NCI-H345 (cell line): ENCODE data around the gene MAX.
"Not testable (repeated sequence)": the region's sequence is repeated elsewhere in the genome, so short reads cannot be mapped to it uniquely, and the experiment has no call there.

Experiments
- DNase-seq: peaks from one replicate; lab custom pipeline; 2025; lab: John Stamatoyannopoulos, UW

The MAX gene

GRCh38 chr14:65104791-65105190 is 2.5 kb upstream of the MAX start:
- DNase-seq, result no peak

GRCh38 chr14:65103150-65103760 is 938 bp upstream of the MAX start:
- peak; percentile 68 for DNase-seq

DNA sequence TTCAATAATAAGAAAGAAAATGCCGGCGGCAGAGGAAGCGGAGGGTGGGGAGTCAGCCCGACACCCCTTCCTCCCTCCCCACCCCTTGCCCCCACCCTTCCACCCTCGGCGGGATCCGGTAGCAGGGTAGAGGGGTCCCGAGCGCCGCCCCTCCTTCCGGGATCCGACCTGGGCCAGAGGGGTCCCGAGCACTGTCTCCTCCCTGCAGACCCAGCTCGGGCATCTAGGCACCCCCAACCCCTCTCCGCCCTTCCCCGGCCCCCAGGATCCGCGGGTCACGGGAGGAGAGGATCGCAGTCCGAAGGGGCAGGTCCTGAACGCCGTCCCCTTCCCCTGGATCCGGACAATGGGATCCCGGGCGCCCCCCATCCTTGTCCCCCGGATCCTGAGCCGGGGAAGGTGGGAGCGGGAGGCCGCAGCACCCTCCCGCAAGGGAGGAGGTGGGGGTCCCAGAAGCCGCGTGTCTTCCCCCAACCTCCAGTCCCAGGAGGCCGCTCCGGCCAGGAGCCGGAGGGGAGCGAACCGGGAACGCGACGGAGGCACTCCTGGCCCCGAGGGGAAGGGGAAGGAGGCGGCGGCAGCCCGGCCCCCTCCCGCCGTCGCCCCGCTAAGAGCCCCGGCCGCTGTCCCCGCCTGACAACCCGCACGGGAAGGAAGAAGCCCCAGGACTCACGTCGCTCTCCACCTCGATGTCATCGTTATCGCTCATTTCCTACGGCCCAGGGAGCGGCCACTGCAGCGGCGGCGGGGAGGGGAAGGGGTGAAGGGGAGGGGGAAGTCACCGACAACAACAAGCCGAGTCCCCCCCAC is 481 bp downstream of the MAX start:
- DNase-seq, result no peak

GRCh38 chr14:65100922-65101541 is 1.3 kb downstream of the MAX start:
- DNase-seq, result no peak

DNA sequence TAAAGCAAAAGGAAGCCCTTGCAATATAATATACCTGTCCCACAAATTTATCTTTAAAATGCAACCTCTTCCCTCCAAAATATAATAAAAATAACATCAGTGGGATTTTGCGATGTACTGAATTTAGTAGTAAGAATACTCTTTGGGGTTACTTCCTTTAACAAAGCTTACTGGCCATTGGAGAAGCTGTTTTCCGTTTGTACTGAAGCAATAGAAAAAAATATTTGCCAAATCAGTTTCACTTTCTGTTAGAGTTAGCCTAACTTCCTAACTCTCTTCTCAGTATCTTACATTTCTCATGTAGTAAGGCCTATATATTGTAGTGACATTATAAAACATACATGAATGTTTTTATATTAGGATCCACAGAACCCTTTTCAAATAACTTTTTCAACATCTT is 3.7 kb downstream of the MAX start:
- no peak for DNase-seq

DNA sequence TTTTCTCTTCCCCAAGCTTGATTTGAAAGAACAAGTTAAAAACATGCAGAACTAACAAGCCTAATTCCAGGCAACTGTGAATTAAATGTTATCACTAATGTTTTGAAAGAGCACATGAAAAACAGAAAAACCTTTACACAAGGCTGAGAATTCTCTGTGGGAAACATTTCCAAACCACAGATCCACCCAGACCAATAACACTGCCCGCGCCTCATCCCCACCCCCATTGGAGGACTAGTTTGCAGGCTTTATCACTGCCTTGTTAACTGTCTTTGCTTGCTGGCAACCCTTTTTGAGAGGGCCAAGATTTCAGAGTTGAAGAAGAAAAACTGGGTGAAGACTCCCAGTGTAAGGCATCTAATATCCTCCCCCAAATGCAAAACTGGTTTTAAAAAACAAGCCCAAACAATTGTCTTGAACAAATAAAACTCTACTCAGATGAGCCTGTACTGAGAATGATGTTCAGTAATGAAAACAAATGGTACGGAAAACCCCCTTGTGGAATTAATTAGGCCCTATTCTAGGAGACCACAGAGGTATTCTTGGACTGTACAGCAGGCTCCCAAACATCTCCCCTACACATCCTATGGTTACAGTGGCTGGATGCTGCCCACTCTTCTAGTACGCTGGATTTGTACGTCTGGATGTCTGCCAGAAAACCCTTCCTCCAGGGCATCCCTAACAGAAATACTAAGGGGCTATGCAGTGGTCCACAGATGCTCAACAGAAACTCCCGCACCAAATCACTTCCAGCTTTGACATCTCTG is 5.8 kb downstream of the MAX start:
- DNase-seq, result no peak

GRCh38 chr14:65095633-65096205 is 6.6 kb downstream of the MAX start:
- DNase-seq, result no peak

GRCh38 chr14:65092349-65092748 is 10.0 kb downstream of the MAX start:
- no peak for DNase-seq

DNA sequence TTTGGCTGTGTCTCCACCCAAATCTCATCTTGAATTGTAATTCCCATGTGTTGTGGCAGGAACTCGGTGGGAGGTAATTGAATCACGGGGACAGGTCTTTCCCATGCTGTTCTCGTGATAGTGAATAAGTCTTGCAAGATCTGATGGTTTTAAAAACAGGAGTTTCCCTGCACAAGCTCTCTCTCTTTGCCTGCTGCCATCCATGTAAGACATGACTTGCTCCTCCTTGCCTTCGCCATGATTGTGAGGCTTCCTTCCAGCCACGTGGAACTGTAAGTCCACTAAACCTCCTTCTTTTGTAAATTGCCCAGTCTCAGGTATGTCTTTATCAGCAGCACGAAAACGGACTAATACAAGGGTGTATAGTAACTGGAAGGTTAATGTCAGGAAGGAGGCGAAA is 14.5 kb downstream of the MAX start:
- DNase-seq, result not testable (repeated sequence)

GRCh38 chr14:65086686-65087085 is 15.6 kb downstream of the MAX start:
- not testable (repeated sequence) for DNase-seq

- DNase-seq, result no peak
Observed at GRCh38 chr14:65084554-65085505, 17.5 kb downstream of the MAX start.

GRCh38 chr14:65082930-65083329 is 19.4 kb downstream of the MAX start:
- no peak for DNase-seq

DNA sequence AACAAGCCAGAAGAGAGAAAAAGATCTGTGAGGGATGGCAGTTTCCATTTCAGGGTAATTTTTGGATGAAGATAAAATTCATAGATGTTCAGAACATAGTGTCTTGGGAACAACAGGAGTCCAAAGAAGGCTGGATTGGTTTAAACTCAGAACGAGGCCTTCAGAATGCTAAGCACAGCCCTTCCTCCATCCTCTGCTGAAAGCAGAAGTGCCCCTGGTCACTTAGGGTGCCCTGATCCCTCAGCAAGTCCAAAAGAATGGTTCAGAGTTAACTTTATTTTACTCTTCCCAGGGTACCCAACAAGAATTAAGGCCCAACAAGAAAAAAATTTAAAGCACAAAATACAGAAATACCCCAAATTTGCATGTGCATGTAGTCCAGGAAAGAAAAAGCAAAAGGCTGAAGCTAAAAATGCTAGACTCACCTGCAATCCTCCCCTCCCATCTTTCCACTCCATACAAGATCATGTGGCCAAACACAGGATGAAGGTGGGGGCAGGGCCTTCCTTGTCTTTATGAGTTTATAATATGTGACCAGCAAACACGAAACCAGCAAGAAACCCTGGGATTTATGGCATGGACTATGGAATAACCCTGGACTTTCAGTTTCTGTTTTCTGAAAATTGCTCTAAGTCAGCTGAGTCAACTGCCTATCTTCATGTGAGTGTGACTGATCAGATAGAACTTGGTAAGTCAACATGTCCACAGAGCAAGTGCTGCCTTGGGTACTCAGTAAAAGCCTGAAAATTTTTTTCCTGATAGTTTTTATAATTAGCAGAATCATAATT is 21.2 kb downstream of the MAX start:
- DNase-seq, result no peak

DNA sequence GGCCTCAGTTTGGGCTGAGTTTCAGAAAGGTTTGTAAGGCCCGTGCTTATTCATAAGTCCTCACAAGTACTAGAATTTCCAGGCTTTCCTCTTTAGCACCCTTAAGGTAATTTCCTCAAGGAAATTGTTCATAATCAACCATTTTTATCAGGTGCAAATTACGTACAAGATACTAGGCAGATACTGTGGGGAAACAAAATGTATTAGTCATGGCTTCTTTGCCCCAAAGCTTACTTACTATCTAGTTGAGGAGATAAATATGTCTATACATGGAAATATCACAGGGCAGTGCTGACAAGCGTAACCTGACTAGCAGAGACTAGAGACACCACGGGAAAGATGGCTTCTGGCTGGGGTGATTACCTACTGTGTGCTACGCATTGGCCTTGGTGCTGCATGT is 22.5 kb downstream of the MAX start:
- DNase-seq, result no peak

GRCh38 chr14:65079201-65079600 is 23.1 kb downstream of the MAX start:
- DNase-seq, result no peak

- no peak for DNase-seq
Observed at GRCh38 chr14:65077318-65077717, 25.0 kb downstream of the MAX start.

GRCh38 chr14:65075628-65076325 is 26.5 kb downstream of the MAX start:
- DNase-seq, result no peak

GRCh38 chr14:65074449-65075150 is 27.7 kb downstream of the MAX start:
- no peak for DNase-seq
